ENCODE results near the gene NHLH1. TPM values are rescaled to one million over a fixed set of nuclear protein-coding genes. Genes with fewer than 3 reads are reported as not detected.

Gene NHLH1
- total and polyA plus RNA-seq, 2 of the 4 experiments (the other 2 are of a cell fraction) = 0.14 TPM; not detected in 1

- no peak for TF ChIP-seq FOS (IDR thresholded peaks at IDR 0.05; ENCODE audit: low read depth, low read length)
These were observed 2.7 kb upstream of the NHLH1 start (continued) for GRCh38 chr1:160363951-160364735.

GRCh38 chr1:160365325-160365724, 1.5 kb upstream of the NHLH1 start:
- no peak overlapping the region for H4K8ac ChIP-seq (ENCODE audit: low read depth in 2 of 2, low read length in 2 of 2)
- no peak overlapping the region for H3K4me3 ChIP-seq (ENCODE audit: insufficient read depth, low read depth, low read length)
- H4K5ac ChIP-seq (ENCODE audit: low read depth, low read length) = no peak overlapping the region
- intact Hi-C loops (cut with micrococcal nuclease) (no loop called here), in situ Hi-C loops (cut with MboI; ENCODE audit: low sequenced_read_pairs) (no loop called here), dilution Hi-C loops (cut with HindIII; ENCODE audit: low sequenced_read_pairs, unreplicated experiment) (no loop called here)
- CTCF ChIA-PET = interaction anchor here (1.5 kb wide), 1 partner anchor 12 kb away, joined by 5 read pairs; no protein-coding TSS in a partner anchor
- H4K20me1 ChIP-seq (ENCODE audit: insufficient read depth, low read length) = no peaks in the 10 kb centered on the region
- H3K9ac ChIP-seq (ENCODE audit: low read depth, low read length) = no peak overlapping the region
- no peak overlapping the region for H2BK5ac ChIP-seq (ENCODE audit: low read depth, low read length, poor library complexity, severe bottlenecking)
- DNase-seq = no peak
- H3K14ac ChIP-seq (replicated peaks; ENCODE audit: low read depth, low read length) = no peak overlapping the region
- no peak overlapping the region for H3K56ac ChIP-seq (ENCODE audit: extremely low read depth, insufficient read depth, low read length)
- H3K4ac ChIP-seq (ENCODE audit: low read depth, low read length) = no peak overlapping the region
- H3K9me1 ChIP-seq (ENCODE audit: insufficient read depth, low read length) = no peaks in the 10 kb centered on the region
- H3K18ac ChIP-seq (ENCODE audit: low read depth, low read length) = no peak overlapping the region
- peaks cover 2% of the 10 kb centered on the region; the same call in 1 of the 2 replicates for H3K4me1 ChIP-seq (ENCODE audit: control insufficient read depth, insufficient read depth, low read length)
- ATAC-seq (ENCODE audit: low read depth) = no peak
- H2BK20ac ChIP-seq (ENCODE audit: low read depth, low read length) = no peak overlapping the region
- peaks cover 1% of the 10 kb centered on the region; the same call in 1 of the 2 replicates for H3K27me3 ChIP-seq (ENCODE audit: control insufficient read depth, insufficient read depth, low read length)
- POLR2A ChIA-PET (ENCODE audit: unreplicated experiment) = no interaction called here
- H2AK5ac ChIP-seq (ENCODE audit: low read depth, low read length) = no peak overlapping the region
- no peak overlapping the region for H3K4me2 ChIP-seq (ENCODE audit: low read depth, low read length)
- no CpG with 5 or more reads among the region's 1 CpG for WGBS, 2 experiments (ENCODE audit: extremely low coverage in 2 of 2, insufficient read length in 1 of 2)
- no peaks in the 10 kb centered on the region for H3K9me3 ChIP-seq (ENCODE audit: control insufficient read depth, insufficient read depth, low read length)
- no peak overlapping the region for H2AFZ ChIP-seq (replicated peaks; ENCODE audit: low read length, poor library complexity)
- H2BK120ac ChIP-seq (ENCODE audit: low read depth, low read length) = no peak overlapping the region
- no peak overlapping the region for H2BK15ac ChIP-seq (ENCODE audit: low read depth, low read length)
- H2AK9ac ChIP-seq (replicated peaks; ENCODE audit: low read depth, low read length, poor library complexity) = no peak overlapping the region
- H3K36me3 ChIP-seq (ENCODE audit: control insufficient read depth, insufficient read depth, low read length) = peaks cover 6% of the 10 kb centered on the region
- BruUV-seq (replicated peaks) = no TSS peak
- no peaks in the 10 kb centered on the region for H3K79me1 ChIP-seq (ENCODE audit: low read depth in 1 of 2, low read length in 2 of 2)
- no peak overlapping the region for H4K91ac ChIP-seq (ENCODE audit: insufficient read depth, low read depth, low read length)
- H3K27ac ChIP-seq (ENCODE audit: insufficient read depth, low read length) = no peak overlapping the region
- no peak overlapping the region for H3K23ac ChIP-seq (ENCODE audit: low read depth, low read length)
- TF ChIP-seq NFE2L2 (IDR thresholded peaks at IDR 0.05; ENCODE audit: low read depth, low read length) (no peak), RAD21 (IDR thresholded peaks at IDR 0.05; ENCODE audit: low read length) (no peak), RCOR1 (IDR thresholded peaks at IDR 0.05; ENCODE audit: insufficient replicate concordance, low read length) (no peak), MAZ (IDR thresholded peaks at IDR 0.05; ENCODE audit: borderline replicate concordance, low read depth, low read length) (no peak), ELK1 (IDR thresholded peaks at IDR 0.05; ENCODE audit: borderline replicate concordance, low read depth, low read length) (no peak), SMC3 (IDR thresholded peaks at IDR 0.05; ENCODE audit: low read depth, low read length) (no peak), CHD1 (IDR thresholded peaks at IDR 0.05; ENCODE audit: low read depth, low read length) (no peak), CEBPB (IDR thresholded peaks at IDR 0.05; ENCODE audit: low read depth, low read length) (no peak), FOS (IDR thresholded peaks at IDR 0.05; ENCODE audit: low read depth, low read length) (no peak), MXI1 (IDR thresholded peaks at IDR 0.05; ENCODE audit: borderline replicate concordance, low read depth, low read length) (no peak), BHLHE40 (IDR thresholded peaks at IDR 0.05; ENCODE audit: low read depth, low read length) (no peak), CTCF (conservative IDR thresholded peaks at IDR 0.05; ENCODE audit: low read depth, low read length) (no peak), POLR2A (IDR thresholded peaks at IDR 0.05; ENCODE audit: low read depth, low read length) (no peak), RFX5 (IDR thresholded peaks at IDR 0.05; ENCODE audit: low read depth, low read length) (no peak)
